ENCODE measurements around the gene EXO5. TPM values are rescaled to one million over a fixed set of nuclear protein-coding genes. Genes with fewer than 3 reads are reported as not detected.

EXO5 gene
- total and polyA plus RNA-seq, 2 of the 13 experiments (the other 11 are each of a cell fraction or from before 2014, with no cell fraction given): 9.9 to 20.5 TPM

DNA sequence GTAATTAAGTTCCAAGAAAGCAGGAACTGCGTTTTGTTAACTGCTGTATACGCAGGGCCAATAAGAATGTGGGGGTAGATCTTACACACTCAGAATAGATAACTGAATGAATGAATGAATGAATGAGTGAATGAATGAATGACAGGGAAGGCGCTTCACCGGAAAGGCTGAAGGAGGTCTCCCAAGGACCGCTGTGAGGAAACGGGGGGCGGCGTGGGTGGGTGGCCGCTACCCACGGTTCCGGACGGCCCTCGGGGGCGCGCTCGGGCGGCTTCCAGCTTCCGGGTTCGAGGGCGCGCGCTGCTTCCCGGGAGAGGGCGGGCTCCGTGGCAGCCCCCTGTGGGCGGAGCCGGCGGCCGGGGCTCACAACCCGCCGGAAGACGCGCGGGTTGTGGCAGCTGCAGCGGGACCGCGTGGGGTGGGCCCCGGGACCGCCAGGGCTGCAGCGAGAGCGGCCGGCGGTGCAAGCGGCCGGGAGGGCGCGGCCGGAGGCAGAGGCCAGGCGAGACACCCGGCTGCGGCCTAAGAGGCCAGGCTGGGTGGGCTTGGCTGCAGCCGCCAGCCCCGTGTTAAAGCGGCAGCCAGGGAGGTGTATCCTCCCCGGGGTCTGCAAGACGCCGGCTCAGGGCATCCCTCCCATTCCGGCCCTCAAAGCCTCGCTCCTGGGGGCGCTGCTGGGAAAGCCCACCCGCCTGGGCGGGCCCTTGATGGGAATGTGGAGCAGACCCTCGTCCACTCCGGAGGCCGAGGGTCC, 31.5 kb upstream of the EXO5 start, which contains the start of gene ZFP69 (continued):
- no peak for TF ChIP-seq ETS1 (CRISPR knock-in tag; IDR thresholded peaks at IDR 0.05)
- no peak for TF ChIP-seq GMEB1 (CRISPR knock-in tag; IDR thresholded peaks at IDR 0.05; ENCODE audit: borderline replicate concordance)
- TF ChIP-seq SIX4 (CRISPR knock-in tag; IDR thresholded peaks at IDR 0.05): no peak
- TF ChIP-seq KLF12 (CRISPR knock-in tag; IDR thresholded peaks at IDR 0.05; ENCODE audit: borderline replicate concordance): no peak; the same call in 1 of the 2 replicates
- TF ChIP-seq, protein P1, sequence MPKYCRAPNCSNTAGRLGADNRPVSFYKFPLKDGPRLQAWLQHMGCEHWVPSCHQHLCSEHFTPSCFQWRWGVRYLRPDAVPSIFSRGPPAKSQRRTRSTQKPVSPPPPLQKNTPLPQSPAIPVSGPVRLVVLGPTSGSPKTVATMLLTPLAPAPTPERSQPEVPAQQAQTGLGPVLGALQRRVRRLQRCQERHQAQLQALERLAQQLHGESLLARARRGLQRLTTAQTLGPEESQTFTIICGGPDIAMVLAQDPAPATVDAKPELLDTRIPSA (CRISPR knock-in tag; IDR thresholded peaks at IDR 0.05; ENCODE audit: borderline replicate concordance): no peak
- TF ChIP-seq ATRX (CRISPR knock-in tag; IDR thresholded peaks at IDR 0.05; ENCODE audit: borderline replicate concordance): no peak
- no peak for TF ChIP-seq ZNF83 (CRISPR knock-in tag; IDR thresholded peaks at IDR 0.05; ENCODE audit: borderline replicate concordance)
- no peak for TF ChIP-seq ZNF550 (CRISPR knock-in tag; IDR thresholded peaks at IDR 0.05; ENCODE audit: borderline replicate concordance)
- TF ChIP-seq, protein P2, sequence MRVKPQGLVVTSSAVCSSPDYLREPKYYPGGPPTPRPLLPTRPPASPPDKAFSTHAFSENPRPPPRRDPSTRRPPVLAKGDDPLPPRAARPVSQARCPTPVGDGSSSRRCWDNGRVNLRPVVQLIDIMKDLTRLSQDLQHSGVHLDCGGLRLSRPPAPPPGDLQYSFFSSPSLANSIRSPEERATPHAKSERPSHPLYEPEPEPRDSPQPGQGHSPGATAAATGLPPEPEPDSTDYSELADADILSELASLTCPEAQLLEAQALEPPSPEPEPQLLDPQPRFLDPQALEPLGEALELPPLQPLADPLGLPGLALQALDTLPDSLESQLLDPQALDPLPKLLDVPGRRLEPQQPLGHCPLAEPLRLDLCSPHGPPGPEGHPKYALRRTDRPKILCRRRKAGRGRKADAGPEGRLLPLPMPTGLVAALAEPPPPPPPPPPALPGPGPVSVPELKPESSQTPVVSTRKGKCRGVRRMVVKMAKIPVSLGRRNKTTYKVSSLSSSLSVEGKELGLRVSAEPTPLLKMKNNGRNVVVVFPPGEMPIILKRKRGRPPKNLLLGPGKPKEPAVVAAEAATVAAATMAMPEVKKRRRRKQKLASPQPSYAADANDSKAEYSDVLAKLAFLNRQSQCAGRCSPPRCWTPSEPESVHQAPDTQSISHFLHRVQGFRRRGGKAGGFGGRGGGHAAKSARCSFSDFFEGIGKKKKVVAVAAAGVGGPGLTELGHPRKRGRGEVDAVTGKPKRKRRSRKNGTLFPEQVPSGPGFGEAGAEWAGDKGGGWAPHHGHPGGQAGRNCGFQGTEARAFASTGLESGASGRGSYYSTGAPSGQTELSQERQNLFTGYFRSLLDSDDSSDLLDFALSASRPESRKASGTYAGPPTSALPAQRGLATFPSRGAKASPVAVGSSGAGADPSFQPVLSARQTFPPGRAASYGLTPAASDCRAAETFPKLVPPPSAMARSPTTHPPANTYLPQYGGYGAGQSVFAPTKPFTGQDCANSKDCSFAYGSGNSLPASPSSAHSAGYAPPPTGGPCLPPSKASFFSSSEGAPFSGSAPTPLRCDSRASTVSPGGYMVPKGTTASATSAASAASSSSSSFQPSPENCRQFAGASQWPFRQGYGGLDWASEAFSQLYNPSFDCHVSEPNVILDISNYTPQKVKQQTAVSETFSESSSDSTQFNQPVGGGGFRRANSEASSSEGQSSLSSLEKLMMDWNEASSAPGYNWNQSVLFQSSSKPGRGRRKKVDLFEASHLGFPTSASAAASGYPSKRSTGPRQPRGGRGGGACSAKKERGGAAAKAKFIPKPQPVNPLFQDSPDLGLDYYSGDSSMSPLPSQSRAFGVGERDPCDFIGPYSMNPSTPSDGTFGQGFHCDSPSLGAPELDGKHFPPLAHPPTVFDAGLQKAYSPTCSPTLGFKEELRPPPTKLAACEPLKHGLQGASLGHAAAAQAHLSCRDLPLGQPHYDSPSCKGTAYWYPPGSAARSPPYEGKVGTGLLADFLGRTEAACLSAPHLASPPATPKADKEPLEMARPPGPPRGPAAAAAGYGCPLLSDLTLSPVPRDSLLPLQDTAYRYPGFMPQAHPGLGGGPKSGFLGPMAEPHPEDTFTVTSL (CRISPR knock-in tag; IDR thresholded peaks at IDR 0.05; ENCODE audit: borderline replicate concordance): no peak
- TF ChIP-seq TCF7L2 (IDR thresholded peaks at IDR 0.05; ENCODE audit: low read depth, low read length): no peak
- TF ChIP-seq ZNF280B (CRISPR knock-in tag; IDR thresholded peaks at IDR 0.05; ENCODE audit: borderline replicate concordance): no peak
- TF ChIP-seq ZNF569 (CRISPR knock-in tag; IDR thresholded peaks at IDR 0.05; ENCODE audit: borderline replicate concordance): no peak
- TF ChIP-seq SMYD3 (CRISPR knock-in tag; IDR thresholded peaks at IDR 0.05): 0 out of 2 replicates have a peak, but pooled peaks have one; percentile 54
- TF ChIP-seq BRCA1 (CRISPR knock-in tag; IDR thresholded peaks at IDR 0.05): 0 out of 2 replicates have a peak, but pooled peaks have one; percentile 19
- TF ChIP-seq SATB2 (CRISPR knock-in tag; IDR thresholded peaks at IDR 0.05): no peak
- 0 out of 2 replicates have a peak, but pooled peaks have one; percentile 24 for TF ChIP-seq ZNF441 (CRISPR knock-in tag; IDR thresholded peaks at IDR 0.05; ENCODE audit: borderline replicate concordance)
- no peak for TF ChIP-seq DPF2 (CRISPR knock-in tag; IDR thresholded peaks at IDR 0.05; ENCODE audit: borderline replicate concordance, low read depth)
